Panc1 (cell line): ENCODE data around the gene VPS13A. TPM values are rescaled to one million over a fixed set of nuclear protein-coding genes. Genes with fewer than 3 reads are reported as not detected.

Experiments used
- ATAC-seq: fragments of 200-7000 bp; cut with Tn5 transposase; 2 replicates; pipeline ENCODE4 v1.9.1; 2020; ENCODE audit warnings: mild to moderate bottlenecking, moderate library complexity
- BruUV-seq: library from RNA; stranded (reverse); fragments of 400-500 nt; replicated peaks from 2 replicates; lab custom pipeline; 2021; lab: Mats Ljungman, UMichigan
- CTCF ChIA-PET: fragments of 300-600 bp; sonication (Branson Sonifier 250); formaldehyde crosslinking; loops from one replicate; lab custom pipeline; 2022; ENCODE audit warnings: antibody characterized with exemption; lab: Charles Lee
- POLR2A ChIA-PET: fragments of 300-600 bp; sonication (Branson Sonifier 250); formaldehyde crosslinking; loops from one replicate; lab custom pipeline; 2022; ENCODE audit warnings: antibody characterized with exemption; lab: Charles Lee
- DNase-seq: peaks from one replicate; pipeline ENCODE4 v3.0.0-alpha.2; 2010; ENCODE audit warnings: low read depth, low spot score
- H3K27ac ChIP-seq: 2 replicates; pipeline ENCODE4 v1.5.1; 2011; ENCODE audit warnings: mild to moderate bottlenecking, low read length, inconsistent platforms
- H3K27me3 ChIP-seq: fragments of 200-500 bp; sonication (Bioruptor generic); 2 replicates; pipeline ENCODE4 v1.6.0; 2014; ENCODE audit warnings: low read length, inconsistent platforms; ENCODE audit not compliant: control insufficient read depth, insufficient read depth
- H3K36me3 ChIP-seq: fragments of 200-500 bp; sonication (Bioruptor generic); 2 replicates; pipeline ENCODE4 v1.5.1; 2014; ENCODE audit warnings: inconsistent platforms, mild to moderate bottlenecking, low read length, moderate library complexity; ENCODE audit not compliant: control insufficient read depth, insufficient read depth
- H3K4me1 ChIP-seq: 2 replicates; pipeline ENCODE4 v1.5.1; 2011; ENCODE audit warnings: inconsistent platforms, mild to moderate bottlenecking, low read length, moderate library complexity; ENCODE audit not compliant: control insufficient read depth, insufficient read depth
- H3K4me3 ChIP-seq, 2 experiments: 2 replicates each; pipeline ENCODE4 v1.5.1; 2011 to 2012; ENCODE audit warnings: low read depth in 2 of 2, low read length in 2 of 2, mild to moderate bottlenecking in 2 of 2, inconsistent platforms in 1 of 2, moderate library complexity in 1 of 2
- H3K9me3 ChIP-seq: fragments of 200-500 bp; sonication (Bioruptor generic); 2 replicates; pipeline ENCODE4 v1.5.1; 2014; ENCODE audit warnings: low read depth, mild to moderate bottlenecking, inconsistent platforms, low read length, moderate library complexity; ENCODE audit not compliant: control insufficient read depth, insufficient read depth
- CTCF ChIP-seq: fragments of 450-650 bp; IDR thresholded peaks from 2 replicates; pipeline ENCODE4 v1.5.1; 2017; ENCODE audit warnings: mild to moderate bottlenecking
- POLR2AphosphoS5 ChIP-seq: IDR thresholded peaks from 2 replicates; pipeline ENCODE4 v1.6.1; 2012; ENCODE audit warnings: mild to moderate bottlenecking, low read depth, low read length, moderate library complexity
- SIN3A ChIP-seq: IDR thresholded peaks from 2 replicates; pipeline ENCODE4 v1.6.1; 2012; ENCODE audit warnings: low read depth, mild to moderate bottlenecking, low read length, moderate library complexity, borderline replicate concordance; ENCODE audit not compliant: insufficient read depth
- TCF7L2 ChIP-seq: IDR thresholded peaks from 2 replicates; pipeline ENCODE4 v1.6.1; 2011; ENCODE audit warnings: mild to moderate bottlenecking, low read depth, low read length, inconsistent platforms
- in situ Hi-C: cut with HindIII; loops from 2 replicates; pipeline ENCODE4 v1.10.0; 2016; ENCODE audit warnings: low sequenced_read_pairs, low pct_unique_long_range_greater_than_20kb
- intact Hi-C: fragments of 100-400 bp; cut with micrococcal nuclease; formaldehyde crosslinking; loops from one replicate; pipeline ENCODE4 v1.10.0; 2022; ENCODE audit not compliant: unreplicated experiment
- total RNA-seq: library from RNA; stranded (reverse); gene quantifications from one replicate; pipeline ENCODE4 v1.2.1, GENCODE V29; 2021; ENCODE audit not compliant: unreplicated experiment
- TF ChIP-seq, protein P1 (sequence below), 2 experiments: IDR thresholded peaks; 2 replicates each; pipeline ENCODE4 v1.6.1; 2011 to 2012; ENCODE audit warnings: low read depth in 2 of 2, control low read depth in 1 of 2, low read length in 1 of 2, mild to moderate bottlenecking in 1 of 2, moderate library complexity in 1 of 2; ENCODE audit not compliant: insufficient read depth in 1 of 2

VPS13A gene
- total RNA-seq, 1 experiment from 2014 or later: 26.1 TPM

DNA sequence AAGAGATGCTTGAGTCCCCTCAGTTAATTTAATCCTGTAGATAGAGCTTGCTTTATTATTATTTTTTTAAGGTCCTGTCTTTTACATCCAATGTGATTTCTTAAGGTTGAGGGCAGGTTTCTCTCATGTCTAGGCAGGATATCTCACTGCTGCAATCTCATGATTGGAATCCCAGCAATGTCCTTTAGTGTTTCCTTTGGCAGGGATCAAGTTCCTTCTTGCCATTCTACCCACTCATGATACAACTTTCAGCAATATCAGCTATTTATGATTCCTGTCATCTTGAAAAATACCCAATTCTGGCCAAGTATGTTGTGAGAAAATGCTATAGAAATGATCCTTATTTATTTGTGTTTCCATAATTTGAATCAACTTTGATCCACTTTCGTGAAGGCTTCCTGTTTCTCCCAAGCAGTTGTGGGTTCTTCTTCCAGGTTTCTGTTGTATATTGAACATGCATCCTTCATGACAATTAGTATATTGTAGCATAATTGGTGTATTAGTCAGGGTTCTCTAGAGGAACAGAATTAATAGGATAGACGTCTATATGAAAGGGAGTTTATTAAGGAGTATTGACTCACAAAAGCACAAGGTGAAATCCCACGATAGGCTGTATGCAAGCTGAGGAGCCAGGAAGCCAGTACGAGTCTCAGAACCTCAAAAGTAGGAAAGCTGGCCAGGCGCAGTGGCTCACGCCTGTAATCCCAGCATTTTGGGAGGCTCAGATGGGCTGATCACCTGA is 18.4 kb upstream of the VPS13A start:
- ChIA-PET CTCF (no interaction called here), POLR2A (no interaction called here)
- Histone ChIP-seq H3K4me3 (no peak overlapping the region), H3K4me1 (no peaks in the 10 kb centered on the region), H3K9me3 (no peaks in the 10 kb centered on the region), H3K36me3 (no peaks in the 10 kb centered on the region), H3K27me3 (0 out of 2 replicates have a peak, but pooled peaks cover 2% of the 10 kb centered on the region), H3K27ac (no peak overlapping the region)
- no peak for DNase-seq
- no TSS peak for BruUV-seq
- in situ Hi-C loops (no loop called here), intact Hi-C loops (no loop called here)
- no peak for ATAC-seq
- no peak for TF ChIP-seq POLR2AphosphoS5
- TF ChIP-seq TCF7L2: no peak
- TF ChIP-seq, protein P1, sequence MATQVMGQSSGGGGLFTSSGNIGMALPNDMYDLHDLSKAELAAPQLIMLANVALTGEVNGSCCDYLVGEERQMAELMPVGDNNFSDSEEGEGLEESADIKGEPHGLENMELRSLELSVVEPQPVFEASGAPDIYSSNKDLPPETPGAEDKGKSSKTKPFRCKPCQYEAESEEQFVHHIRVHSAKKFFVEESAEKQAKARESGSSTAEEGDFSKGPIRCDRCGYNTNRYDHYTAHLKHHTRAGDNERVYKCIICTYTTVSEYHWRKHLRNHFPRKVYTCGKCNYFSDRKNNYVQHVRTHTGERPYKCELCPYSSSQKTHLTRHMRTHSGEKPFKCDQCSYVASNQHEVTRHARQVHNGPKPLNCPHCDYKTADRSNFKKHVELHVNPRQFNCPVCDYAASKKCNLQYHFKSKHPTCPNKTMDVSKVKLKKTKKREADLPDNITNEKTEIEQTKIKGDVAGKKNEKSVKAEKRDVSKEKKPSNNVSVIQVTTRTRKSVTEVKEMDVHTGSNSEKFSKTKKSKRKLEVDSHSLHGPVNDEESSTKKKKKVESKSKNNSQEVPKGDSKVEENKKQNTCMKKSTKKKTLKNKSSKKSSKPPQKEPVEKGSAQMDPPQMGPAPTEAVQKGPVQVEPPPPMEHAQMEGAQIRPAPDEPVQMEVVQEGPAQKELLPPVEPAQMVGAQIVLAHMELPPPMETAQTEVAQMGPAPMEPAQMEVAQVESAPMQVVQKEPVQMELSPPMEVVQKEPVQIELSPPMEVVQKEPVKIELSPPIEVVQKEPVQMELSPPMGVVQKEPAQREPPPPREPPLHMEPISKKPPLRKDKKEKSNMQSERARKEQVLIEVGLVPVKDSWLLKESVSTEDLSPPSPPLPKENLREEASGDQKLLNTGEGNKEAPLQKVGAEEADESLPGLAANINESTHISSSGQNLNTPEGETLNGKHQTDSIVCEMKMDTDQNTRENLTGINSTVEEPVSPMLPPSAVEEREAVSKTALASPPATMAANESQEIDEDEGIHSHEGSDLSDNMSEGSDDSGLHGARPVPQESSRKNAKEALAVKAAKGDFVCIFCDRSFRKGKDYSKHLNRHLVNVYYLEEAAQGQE (IDR thresholded peaks at IDR 0.05; ENCODE audit: insufficient read depth in 1 of 2, low read depth in 2 of 2, low read length in 1 of 2): no peak
- no peak for TF ChIP-seq CTCF
- no peak for TF ChIP-seq SIN3A

- Histone ChIP-seq H3K27ac (no peak overlapping the region), H3K4me3 (no peak overlapping the region), H3K27me3 (0 out of 2 replicates have a peak, but pooled peaks cover 2% of the 10 kb centered on the region), H3K4me1 (no peaks in the 10 kb centered on the region), H3K9me3 (no peaks in the 10 kb centered on the region), H3K36me3 (no peaks in the 10 kb centered on the region)
- ChIA-PET CTCF (no interaction called here), POLR2A (no interaction called here)
- TF ChIP-seq, protein P1 (IDR thresholded peaks at IDR 0.05; ENCODE audit: insufficient read depth in 1 of 2, low read depth in 2 of 2, low read length in 1 of 2): no peak
- no peak for TF ChIP-seq TCF7L2
- no peak for TF ChIP-seq POLR2AphosphoS5
- no peak for TF ChIP-seq CTCF
- TF ChIP-seq SIN3A: no peak
- BruUV-seq: no TSS peak
- intact Hi-C loops (no loop called here), in situ Hi-C loops (no loop called here)
- DNase-seq: no peak
- ATAC-seq: no peak
Observed at GRCh38 chr9:77161191-77161590, 16.1 kb upstream of the VPS13A start.
